Heart left ventricle (tissue), 16 donors: ENCODE data around the gene TBC1D7. TPM values are rescaled to one million over a fixed set of nuclear protein-coding genes. Genes with fewer than 3 reads are reported as not detected.

Experiments
- ATAC-seq, 4 donors: fragments of 200-7000 bp; cut with Tn5 transposase; one replicate each; pipeline ENCODE4 v1.9.1; 2020 to 2022; ENCODE audit warnings: moderate library complexity in 4 of 4, mild to moderate bottlenecking in 3 of 4, moderate number of reproducible peaks in 1 of 4
- DNase-seq, 5 donors: peaks; one replicate each; pipeline ENCODE4 v3.0.0-alpha.2; 2020
- H3K27ac ChIP-seq, 12 donors: fragments of 200-600 bp; sonication (generic) in 4 of 12; one replicate each; pipeline versions ENCODE4 v1.5.0 to v1.8.0; 2016 to 2022; ENCODE audit warnings: mild to moderate bottlenecking in 2 of 12
- H3K27me3 ChIP-seq, 9 donors: fragments of 200-600 bp; sonication (generic) in 2 of 9; one replicate each; pipeline versions ENCODE4 v1.5.1 to v1.8.0; 2016 to 2022; ENCODE audit warnings: mild to moderate bottlenecking in 3 of 9
- H3K36me3 ChIP-seq, 9 donors: fragments of 200-600 bp; sonication (generic) in 2 of 9; one replicate each; pipeline versions ENCODE4 v1.5.0 to v1.8.0; 2018 to 2022; ENCODE audit warnings: mild to moderate bottlenecking in 2 of 9
- H3K4me1 ChIP-seq, 12 donors: fragments of 200-600 bp; sonication (generic) in 4 of 12; one replicate each; pipeline versions ENCODE4 v1.5.0 to v1.8.0; 2016 to 2022; ENCODE audit warnings: mild to moderate bottlenecking in 3 of 12
- H3K4me3 ChIP-seq, 12 donors: fragments of 200-600 bp; sonication (generic) in 4 of 12; one replicate each; pipeline versions ENCODE4 v1.5.0 to v1.8.0; 2017 to 2022; ENCODE audit warnings: mild to moderate bottlenecking in 9 of 12, moderate library complexity in 4 of 12
- H3K9me3 ChIP-seq, 12 donors: fragments of 200-600 bp; sonication (generic) in 4 of 12; one replicate each; pipeline versions ENCODE4 v1.5.0 to v1.8.0; 2016 to 2022; ENCODE audit warnings: mild to moderate bottlenecking in 1 of 12
- CTCF ChIP-seq, 12 donors: fragments of 200-600 bp; sonication (generic) in 4 of 12; IDR thresholded peaks; one replicate each; pipeline versions ENCODE4 v1.5.0 to v1.8.0; 2018 to 2022; ENCODE audit warnings: antibody characterized with exemption in 12 of 12, mild to moderate bottlenecking in 5 of 12
- POLR2A ChIP-seq, 2 donors: fragments of 450-650 bp; IDR thresholded peaks; one replicate each; pipeline ENCODE4 v1.6.1; 2017; ENCODE audit warnings: antibody characterized with exemption in 2 of 2, mild to moderate bottlenecking in 2 of 2, moderate library complexity in 2 of 2
- WGBS, 4 donors: extraction: QIAGEN DNeasy Blood & Tissue Kit in 2 of 4; methylation state at CpG; one replicate each; pipeline versions ENCODE4 v1.1.5 to v1.1.7; 2013 to 2018; 5-methylcytosine and 5-hydroxymethylcytosine counted together
- intact Hi-C, 10 donors: fragments of 100-400 bp; cut with DNase I; formaldehyde crosslinking; loops; one replicate each; pipeline versions ENCODE4 v1.11.1 to v1.14.2; 2022
- polyA plus RNA-seq, 2 donors: library from polyadenylated mRNA; stranded (reverse); fragments of 200-250 nt; gene quantifications; one replicate each; pipeline ENCODE4 v1.2.3, GENCODE V29; 2013
- total RNA-seq, 9 donors: library from RNA; depleted of rRNA in 2 of 9; stranded (reverse); fragments of >200 nt in 2 of 9; fragmentation: NEBNext Ultra II Directional in 3 of 9; extraction: Animal tissue kit (Norgen Biotek cat#: 25700) in 3 of 9; gene quantifications; one replicate each; pipeline versions ENCODE4 v1.1.0 to v1.2.4, GENCODE V29; 2016 to 2023
- donor health status: ischemic (EF 13 %, LVEDD 7.1; RV severe dilation, severe dysfunction).
- donor health status: healthy with polysubstance abuse.
- donor health status: DM: no; HTN: yes; CAD: no.
- donor health status: DM: no; HTN: no; CAD: no.
- donor health status: ischemic (EF 25% LVEDD 6.9; RV normal size, moderate dysfunction).
- donor health status: ischemic (EF 25% LVEDD 5.7; RV mildly dilated, moderate dysfunction).
- donor health status: healthy.
- donor health status: DM: yes; HTN: yes; CAD: no.
- donor health status: ischemic (EF 35%, LVEDD 5.7; RV mildly dilated, moderate dysfunction).
- donor health status: nonischemic (EF 11% LVEDD 7.7; RV severe dilation, severe dysfunction).
- donor health status: DM: yes; HTN: yes; CAD: no.
- donor health status: PGD.
- donor health status: ischemic (EF 29% LVEDD 5.4; RV normal size, mild dysfunction).
- donor health status: nonischemic (EF 23%, LVEDD 6.1; RV moderate dilation, normal function).

The TBC1D7 gene
- total and polyA plus RNA-seq, 11 donors: 17.0 to 31.9 (median 22.9) TPM

- H3K4me1 ChIP-seq: peaks cover 0 to 37% (median 0%) of the 10 kb centered on the region in 12 donors
- no peaks in the 10 kb centered on the region for H3K27me3 ChIP-seq
- WGBS, 4 donors: 79 to 86% (median 84%) methylated on average over 8 of the region's 8 CpGs
- H3K36me3 ChIP-seq: peaks cover 0 to 52% (median 22%) of the 10 kb centered on the region in 9 donors
- H3K9me3 ChIP-seq: no peaks in the 10 kb centered on the region
- no peak for DNase-seq
- no peak for TF ChIP-seq CTCF (IDR thresholded peaks at IDR 0.05)
- TF ChIP-seq POLR2A (IDR thresholded peaks at IDR 0.05): no peak
- no peak overlapping the region for H3K27ac ChIP-seq
- ATAC-seq: no peak
- intact Hi-C loops: no loop called here
- no peak overlapping the region for H3K4me3 ChIP-seq
Measured at GRCh38 chr6:13275435-13275989, 52.8 kb downstream of the TBC1D7 start.

DNA sequence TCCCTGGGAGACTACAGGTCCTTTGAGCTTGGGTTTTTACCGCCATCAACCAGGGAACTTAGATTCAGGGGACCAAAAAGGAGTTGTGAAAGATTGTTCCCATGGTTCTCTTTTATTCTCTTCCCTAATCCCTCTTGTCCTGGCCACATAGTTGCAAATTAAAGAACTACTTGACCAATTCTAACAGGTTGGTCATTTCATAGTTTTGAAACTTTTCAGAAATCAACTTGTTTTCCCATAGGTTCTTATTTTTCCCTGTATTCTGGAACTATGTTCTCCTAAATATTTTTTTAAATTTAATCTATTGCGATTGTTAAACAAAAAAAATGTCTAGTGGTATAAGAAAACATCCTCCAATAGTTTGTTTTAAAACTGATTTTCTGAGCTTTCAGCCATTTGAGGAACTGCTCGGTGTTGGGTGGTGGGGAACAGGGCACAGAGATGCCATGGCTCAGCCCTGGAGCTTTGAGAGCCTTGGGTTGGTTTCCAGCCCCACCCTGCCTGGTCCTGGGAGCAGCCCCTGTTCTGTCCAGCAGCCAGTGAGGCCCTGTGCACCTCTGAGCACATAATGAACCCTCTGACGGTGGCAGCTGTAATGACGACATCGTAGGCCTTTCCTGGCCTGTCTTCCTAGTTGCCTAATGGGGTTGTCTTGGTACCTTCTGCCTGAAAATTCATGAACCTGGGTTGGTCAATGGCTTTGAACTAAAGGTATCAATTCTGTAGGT lies 53.5 kb downstream of the TBC1D7 start:
- peaks cover 0 to 45% (median 16%) of the 10 kb centered on the region in 9 donors for H3K36me3 ChIP-seq
- DNase-seq: no peak
- no peak for ATAC-seq
- peak overlapping the region in 1 of 12 donors; percentile 43 for H3K4me3 ChIP-seq
- H3K27me3 ChIP-seq: no peaks in the 10 kb centered on the region
- TF ChIP-seq CTCF (IDR thresholded peaks at IDR 0.05) (no peak), POLR2A (IDR thresholded peaks at IDR 0.05) (no peak)
- H3K9me3 ChIP-seq: no peaks in the 10 kb centered on the region
- H3K27ac ChIP-seq: peak overlapping the region in 1 of 12 donors; percentile 60
- peaks cover 0 to 37% (median 0%) of the 10 kb centered on the region in 12 donors for H3K4me1 ChIP-seq
- intact Hi-C loops: no loop called here
- WGBS, 4 donors: 65 to 78% (median 77%) methylated on average over 4 to 6 of the region's 6 CpGs

DNA sequence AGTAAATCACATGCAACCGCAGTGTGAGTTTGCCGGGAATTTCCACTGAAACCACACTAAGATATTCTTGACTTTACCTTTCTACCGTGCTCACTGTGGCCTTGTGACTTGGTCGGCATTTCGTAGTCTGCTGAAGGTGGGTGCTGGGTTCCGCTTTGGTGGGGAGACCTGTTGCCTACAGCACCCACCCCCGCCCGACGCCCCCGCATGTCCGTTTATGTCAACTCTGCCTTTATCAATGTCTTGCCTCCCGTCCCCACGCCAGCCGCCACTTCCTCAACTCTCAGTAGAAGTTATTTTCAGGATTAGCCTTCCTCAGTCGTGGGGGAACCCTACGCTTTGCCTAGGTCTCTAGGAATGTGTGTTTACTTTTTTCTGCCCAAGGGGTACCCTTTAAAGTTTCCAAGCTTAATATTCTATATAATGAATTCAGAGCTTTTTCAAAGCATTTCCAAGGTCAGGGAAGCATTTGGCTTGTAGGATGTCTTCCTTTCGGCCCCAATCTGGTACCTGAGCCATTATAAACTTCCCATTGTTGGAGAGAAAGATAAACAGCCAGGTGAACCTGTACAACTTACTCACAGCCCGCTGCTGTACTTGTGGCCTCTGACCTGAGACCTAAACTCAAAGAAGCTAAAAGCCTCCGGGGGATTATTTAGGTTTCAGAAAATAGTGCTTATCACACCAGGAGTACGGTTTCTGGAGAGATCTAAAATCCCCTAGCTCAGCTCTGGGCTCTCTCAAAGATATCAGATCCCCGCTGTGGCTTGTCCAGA lies 54.2 kb downstream of the TBC1D7 start:
- ATAC-seq (peak in 1 of 4 donors; percentile 19), DNase-seq (peak in 2 of 5 donors; percentile 43 to 68)
- H3K4me3 ChIP-seq: peak overlapping the region in 5 of 12 donors; percentile 5 to 43 (median 7)
- WGBS, 4 donors: 63 to 72% (median 71%) methylated on average over 21 of the region's 21 CpGs
- peaks cover 0 to 39% (median 12%) of the 10 kb centered on the region in 9 donors for H3K36me3 ChIP-seq
- H3K27ac ChIP-seq: peak overlapping the region in 1 of 12 donors; percentile 60
- H3K27me3 ChIP-seq: no peaks in the 10 kb centered on the region
- no peak for TF ChIP-seq POLR2A (IDR thresholded peaks at IDR 0.05)
- no peak for TF ChIP-seq CTCF (IDR thresholded peaks at IDR 0.05)
- intact Hi-C loops: no loop called here
- H3K9me3 ChIP-seq: no peaks in the 10 kb centered on the region
- peaks cover 0 to 37% (median under 1%) of the 10 kb centered on the region in 12 donors for H3K4me1 ChIP-seq
